ENCODE measurements around the gene ATF6.

ATF6 gene

GRCh38 chr1:161945306-161946060 is 179.4 kb downstream of the ATF6 start:
- DNase-seq: no peak

GRCh38 chr1:161946071-161946987 is 180.2 kb downstream of the ATF6 start:
- no peak for DNase-seq

- no peak for DNase-seq
Observed at GRCh38 chr1:161948435-161948834, 182.3 kb downstream of the ATF6 start.

GRCh38 chr1:161949548-161949947 is 183.4 kb downstream of the ATF6 start:
- no peak for DNase-seq

GRCh38 chr1:161950377-161950776 is 184.3 kb downstream of the ATF6 start:
- DNase-seq: no peak

- no peak for DNase-seq
Observed at GRCh38 chr1:161951646-161952045, 185.5 kb downstream of the ATF6 start.

- DNase-seq: no peak
Observed at GRCh38 chr1:161952607-161953172, 186.6 kb downstream of the ATF6 start.

- DNase-seq: no peak
Observed at GRCh38 chr1:161953256-161953920, 187.3 kb downstream of the ATF6 start.

GRCh38 chr1:161954050-161954449 is 187.9 kb downstream of the ATF6 start:
- no peak for DNase-seq

- DNase-seq: no peak
Observed at GRCh38 chr1:161954466-161954865, 188.3 kb downstream of the ATF6 start.

- DNase-seq: no peak
Observed at GRCh38 chr1:161955606-161956005, 189.5 kb downstream of the ATF6 start.

- no peak for DNase-seq
Observed at GRCh38 chr1:161956097-161956496, 190.0 kb downstream of the ATF6 start.

GRCh38 chr1:161956930-161957329 is 190.8 kb downstream of the ATF6 start:
- no peak for DNase-seq

GRCh38 chr1:161958425-161958824 is 192.3 kb downstream of the ATF6 start:
- no peak for DNase-seq

- no peak for DNase-seq
Observed at GRCh38 chr1:161962091-161962887, 196.2 kb downstream of the ATF6 start.

- DNase-seq: no peak
Observed at GRCh38 chr1:161966067-161966466, 199.9 kb downstream of the ATF6 start.

GRCh38 chr1:161970036-161970435 is 203.9 kb downstream of the ATF6 start:
- no peak for DNase-seq

- DNase-seq: peak in 1 of 2 experiments; percentile 16
Observed at GRCh38 chr1:161970633-161971032, 204.5 kb downstream of the ATF6 start.

GRCh38 chr1:161972828-161973227 is 206.7 kb downstream of the ATF6 start:
- DNase-seq: no peak

- no peak for DNase-seq
Observed at GRCh38 chr1:161973924-161974845, 208.1 kb downstream of the ATF6 start.

Measured in NCI-H526 (cell line).